Neuronal stem cell (in vitro differentiated cells): ENCODE results near the gene TMPRSS3.

Experiments used
- DNase-seq: peaks from one replicate; pipeline ENCODE4 v3.0.0-alpha.2; 2013; ENCODE audit warnings: low spot score
- H2AFZ ChIP-seq: one replicate; pipeline ENCODE4 v1.6.1; 2013; ENCODE audit warnings: mild to moderate bottlenecking, low read length, inconsistent platforms
- H2AK5ac ChIP-seq: 2 replicates; pipeline ENCODE4 v1.6.1; 2013; ENCODE audit warnings: low read depth, mild to moderate bottlenecking, inconsistent platforms, low read length, moderate library complexity, mixed read lengths
- H2BK120ac ChIP-seq: 2 replicates; pipeline ENCODE4 v1.6.1; 2013; ENCODE audit warnings: low read depth, mild to moderate bottlenecking, inconsistent platforms, low read length, moderate library complexity, mixed read lengths
- H2BK12ac ChIP-seq: one replicate; pipeline ENCODE4 v1.6.1; 2013; ENCODE audit warnings: low read length, inconsistent platforms
- H2BK15ac ChIP-seq: 2 replicates; pipeline ENCODE4 v1.6.1; 2013; ENCODE audit warnings: mild to moderate bottlenecking, low read length, inconsistent platforms, mixed read lengths
- H2BK5ac ChIP-seq: one replicate; pipeline ENCODE4 v1.6.1; 2013; ENCODE audit warnings: inconsistent platforms, mild to moderate bottlenecking, low read length, moderate library complexity
- H3K14ac ChIP-seq: one replicate; pipeline ENCODE4 v1.6.1; 2013; ENCODE audit warnings: low read length, inconsistent platforms
- H3K18ac ChIP-seq: 2 replicates; pipeline ENCODE4 v1.6.1; 2013; ENCODE audit warnings: low read length, inconsistent platforms
- H3K23ac ChIP-seq: 2 replicates; pipeline ENCODE4 v1.6.1; 2013; ENCODE audit warnings: low read depth, mild to moderate bottlenecking, mixed read lengths, low read length, inconsistent platforms; ENCODE audit not compliant: poor library complexity
- H3K27ac ChIP-seq: replicated peaks from 3 replicates; pipeline ENCODE4 v1.5.1; 2013; ENCODE audit warnings: low read length, inconsistent platforms
- H3K27me3 ChIP-seq, 3 experiments: 2 replicates each; pipeline ENCODE4 v1.6.1; 2013; ENCODE audit warnings: low read length in 3 of 3, mild to moderate bottlenecking in 2 of 3, inconsistent platforms in 1 of 3, low read depth in 1 of 3, mixed read lengths in 1 of 3, moderate library complexity in 1 of 3; ENCODE audit not compliant: control insufficient read depth in 3 of 3, insufficient read depth in 3 of 3
- H3K36me3 ChIP-seq, 2 donors: replicated peaks in 1 of 2; 2 replicates each; pipeline ENCODE4 v1.6.1; 2013; ENCODE audit warnings: low read length in 2 of 2; ENCODE audit not compliant: control insufficient read depth in 2 of 2, insufficient read depth in 2 of 2
- H3K4ac ChIP-seq: 2 replicates; pipeline ENCODE4 v1.6.1; 2013; ENCODE audit warnings: inconsistent platforms, mild to moderate bottlenecking, low read length, moderate library complexity
- H3K4me1 ChIP-seq, 2 donors: 1 replicate in 1 of 2; 2 replicates in 1 of 2; pipeline ENCODE4 v1.6.1; 2013; ENCODE audit warnings: low read length in 2 of 2, low read depth in 1 of 2; ENCODE audit not compliant: control insufficient read depth in 2 of 2, insufficient read depth in 1 of 2
- H3K4me2 ChIP-seq: one replicate; pipeline ENCODE4 v1.6.1; 2013; ENCODE audit warnings: mild to moderate bottlenecking, low read length, inconsistent platforms; ENCODE audit not compliant: insufficient read depth, poor library complexity, severe bottlenecking
- H3K4me3 ChIP-seq, 2 donors: 2 replicates each; pipeline ENCODE4 v1.5.1; 2013; ENCODE audit warnings: low read length in 2 of 2, mild to moderate bottlenecking in 2 of 2, inconsistent platforms in 1 of 2, moderate library complexity in 1 of 2
- H3K79me1 ChIP-seq: one replicate; pipeline ENCODE4 v1.6.1; 2013; ENCODE audit warnings: low read depth, mild to moderate bottlenecking, inconsistent platforms, low read length, moderate library complexity
- H3K9ac ChIP-seq: one replicate; pipeline ENCODE4 v1.6.1; 2013; ENCODE audit warnings: mild to moderate bottlenecking, low read depth, low read length, inconsistent platforms; ENCODE audit not compliant: poor library complexity
- H3K9me3 ChIP-seq, 2 donors: replicated peaks in 1 of 2; 2 replicates each; pipeline versions ENCODE3 to v1.6.1; 2013; ENCODE audit warnings: low read length in 2 of 2, mild to moderate bottlenecking in 2 of 2, inconsistent platforms in 1 of 2, low read depth in 1 of 2, mixed read lengths in 1 of 2, moderate library complexity in 1 of 2; ENCODE audit not compliant: control insufficient read depth in 2 of 2, insufficient read depth in 1 of 2
- H4K8ac ChIP-seq: one replicate; pipeline ENCODE4 v1.6.1; 2013; ENCODE audit warnings: low read depth, mild to moderate bottlenecking, inconsistent platforms, low read length, moderate library complexity
- H4K91ac ChIP-seq: one replicate; pipeline ENCODE4 v1.6.1; 2013; ENCODE audit warnings: low read length, low read depth, mild to moderate bottlenecking, inconsistent platforms; ENCODE audit not compliant: poor library complexity
- WGBS, 2 donors: extraction: QIAGEN DNeasy Blood & Tissue Kit; methylation state at CpG; one replicate each; pipeline ENCODE4 v1.1.7; 2013; ENCODE audit warnings: missing lambda C conversion rate in 2 of 2, mixed read lengths in 1 of 2; ENCODE audit not compliant: insufficient read length in 2 of 2, insufficient replicate concordance in 1 of 2; ENCODE audit errors: extremely low coverage in 2 of 2; 5-methylcytosine and 5-hydroxymethylcytosine counted together

Gene TMPRSS3

GRCh38 chr21:42414553-42414927 is 18.7 kb upstream of the TMPRSS3 start:
- H3K27me3 ChIP-seq: no peaks in the 10 kb centered on the region
- no peak overlapping the region for H2AFZ ChIP-seq
- H3K14ac ChIP-seq: no peak overlapping the region
- peak overlapping the region in 1 of 2 donors; percentile 49 for H3K4me3 ChIP-seq
- no peaks in the 10 kb centered on the region for H3K79me1 ChIP-seq
- no peak overlapping the region for H3K4me2 ChIP-seq
- H3K4me1 ChIP-seq: peaks cover 0 to 5% of the 10 kb centered on the region in 2 donors
- no peak overlapping the region for H2BK12ac ChIP-seq
- no peak overlapping the region for H3K27ac ChIP-seq
- H2AK5ac ChIP-seq: no peak overlapping the region
- H3K23ac ChIP-seq: peak overlapping the region; percentile 46
- no peak overlapping the region for H2BK120ac ChIP-seq
- no peaks in the 10 kb centered on the region for H3K36me3 ChIP-seq
- WGBS, 2 donors: no CpG with 5 or more reads among the region's 8 CpGs
- no peak overlapping the region for H2BK5ac ChIP-seq
- H3K9me3 ChIP-seq: peaks cover 0 to 5% of the 10 kb centered on the region in 2 donors
- no peak overlapping the region for H3K9ac ChIP-seq
- no peak for DNase-seq
- H3K18ac ChIP-seq: peak overlapping the region; percentile 62
- H3K4ac ChIP-seq: no peak overlapping the region
- H2BK15ac ChIP-seq: peak overlapping the region; percentile 64
- H4K8ac ChIP-seq: no peak overlapping the region
- H4K91ac ChIP-seq: no peak overlapping the region

DNA sequence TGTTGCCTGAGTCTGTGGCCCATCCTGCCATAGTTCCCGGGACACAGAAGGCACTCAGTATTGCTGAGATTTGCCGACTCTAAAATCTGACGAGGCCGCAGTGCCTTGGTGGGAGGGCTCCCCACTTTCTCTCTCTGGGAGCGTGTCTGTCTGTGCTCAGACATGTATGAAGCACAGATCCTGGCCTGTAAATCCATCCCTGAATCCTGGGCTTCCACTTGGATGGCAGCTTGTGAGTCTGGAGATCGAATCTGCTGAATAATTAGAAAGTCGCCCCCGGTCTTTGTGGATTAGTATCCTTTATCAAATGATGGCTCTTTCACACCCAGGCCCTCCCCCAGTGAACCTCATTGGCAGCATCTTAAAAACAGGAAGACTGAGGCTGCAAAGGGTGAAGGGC is 18.2 kb upstream of the TMPRSS3 start:
- Histone ChIP-seq H3K14ac (no peak overlapping the region), H3K4me2 (no peak overlapping the region), H3K4me1 (peaks cover 0 to 5% of the 10 kb centered on the region in 2 donors), H3K79me1 (no peaks in the 10 kb centered on the region), H2AK5ac (no peak overlapping the region), H3K9me3 (peaks cover 0 to 5% of the 10 kb centered on the region in 2 donors), H2BK12ac (no peak overlapping the region), H3K27me3 (no peaks in the 10 kb centered on the region), H3K27ac (no peak overlapping the region), H4K8ac (no peak overlapping the region), H3K36me3 (no peaks in the 10 kb centered on the region), H2BK15ac (no peak overlapping the region), H4K91ac (no peak overlapping the region), H3K18ac (no peak overlapping the region), H2AFZ (no peak overlapping the region), H3K4me3 (no peak overlapping the region), H2BK5ac (no peak overlapping the region), H3K23ac (no peak overlapping the region), H3K9ac (no peak overlapping the region), H2BK120ac (no peak overlapping the region), H3K4ac (no peak overlapping the region)
- no peak for DNase-seq
- WGBS, 2 donors: no CpG with 5 or more reads among the region's 8 CpGs

GRCh38 chr21:42413500-42413899 is 17.6 kb upstream of the TMPRSS3 start:
- Histone ChIP-seq H3K4me2 (no peak overlapping the region), H2BK15ac (no peak overlapping the region), H3K9ac (no peak overlapping the region), H4K91ac (no peak overlapping the region), H3K4ac (no peak overlapping the region), H3K23ac (no peak overlapping the region), H2AFZ (no peak overlapping the region), H3K9me3 (peaks cover 0 to 5% of the 10 kb centered on the region in 2 donors), H3K27ac (no peak overlapping the region), H2BK5ac (no peak overlapping the region), H3K36me3 (no peaks in the 10 kb centered on the region), H2BK120ac (no peak overlapping the region), H2BK12ac (no peak overlapping the region), H3K27me3 (no peaks in the 10 kb centered on the region), H3K18ac (no peak overlapping the region), H3K4me3 (no peak overlapping the region), H3K4me1 (peaks cover 0 to 5% of the 10 kb centered on the region in 2 donors), H3K14ac (no peak overlapping the region), H2AK5ac (no peak overlapping the region), H4K8ac (no peak overlapping the region), H3K79me1 (no peaks in the 10 kb centered on the region)
- WGBS, 2 donors: no CpG with 5 or more reads among the region's 4 CpGs
- DNase-seq: no peak

- WGBS, 2 donors: no CpG with 5 or more reads among the region's 14 CpGs
- no peak overlapping the region for H2AFZ ChIP-seq
- H2BK120ac ChIP-seq: no peak overlapping the region
- peak overlapping the region; percentile 20 for H3K23ac ChIP-seq
- H2AK5ac ChIP-seq: peak overlapping the region; percentile 58
- no peak overlapping the region for H3K4me3 ChIP-seq
- no peaks in the 10 kb centered on the region for H3K79me1 ChIP-seq
- no peak overlapping the region for H2BK15ac ChIP-seq
- DNase-seq: no peak
- H3K9me3 ChIP-seq: peaks cover 0 to 5% of the 10 kb centered on the region in 2 donors
- H3K18ac ChIP-seq: peak overlapping the region; percentile 20
- no peak overlapping the region for H3K9ac ChIP-seq
- peak overlapping the region; percentile 91 for H3K14ac ChIP-seq
- no peaks in the 10 kb centered on the region for H3K27me3 ChIP-seq
- H4K8ac ChIP-seq: no peak overlapping the region
- H3K4me2 ChIP-seq: no peak overlapping the region
- no peak overlapping the region for H3K27ac ChIP-seq
- no peaks in the 10 kb centered on the region for H3K36me3 ChIP-seq
- peaks cover 0 to 5% of the 10 kb centered on the region in 2 donors for H3K4me1 ChIP-seq
- peak overlapping the region; percentile 6 for H2BK12ac ChIP-seq
- no peak overlapping the region for H4K91ac ChIP-seq
- no peak overlapping the region for H2BK5ac ChIP-seq
- no peak overlapping the region for H3K4ac ChIP-seq
These were observed 17.2 kb upstream of the TMPRSS3 start for GRCh38 chr21:42413093-42413492.
